Measurements from ENCODE around the gene NR4A1. TPM values are rescaled to one million over a fixed set of nuclear protein-coding genes. Genes with fewer than 3 reads are reported as not detected.

The NR4A1 gene
- polyA plus RNA-seq, 1 donor (not counting 4 experiments of a cell fraction or from before 2014, with no cell fraction given): 3.9 TPM

GRCh38 chr12:52044292-52044983 is 6.8 kb upstream of the NR4A1 start:
- no peaks in the 10 kb centered on the region for H3K27me3 ChIP-seq (ENCODE audit: control insufficient read depth, extremely low read depth, insufficient read depth, low read length)
- DNase-seq (ENCODE audit: low read depth, low spot score): no peak
- H3K79me2 ChIP-seq (ENCODE audit: control insufficient read depth, insufficient read depth, low read length): no peaks in the 10 kb centered on the region
- H4K20me1 ChIP-seq (ENCODE audit: control insufficient read depth, extremely low read depth, insufficient read depth, low read length): no peaks in the 10 kb centered on the region
- H3K9ac ChIP-seq (ENCODE audit: control insufficient read depth, extremely low read depth, insufficient read depth, low read length): no peak overlapping the region
- no peak overlapping the region for H3K4me3 ChIP-seq (ENCODE audit: control insufficient read depth in 2 of 3, extremely low read depth in 1 of 3, insufficient read depth in 2 of 3, low read depth in 1 of 3, low read length in 3 of 3)
- H3K36me3 ChIP-seq (ENCODE audit: control insufficient read depth in 2 of 2, extremely low read depth in 1 of 2, insufficient read depth in 2 of 2, low read length in 2 of 2): no peaks in the 10 kb centered on the region
- TF ChIP-seq CTCF (optimal IDR thresholded peaks at IDR 0.05 in 1 of 3, IDR thresholded peaks at IDR 0.05 in 1 of 3, conservative IDR thresholded peaks at IDR 0.05 in 1 of 3; ENCODE audit: extremely low read depth in 1 of 3, insufficient read depth in 2 of 3, low read length in 3 of 3) (no peak), EZH2 (IDR thresholded peaks at IDR 0.05; ENCODE audit: low read length) (no peak)
- no peak for FAIRE-seq
- H3K4me2 ChIP-seq (ENCODE audit: control insufficient read depth, extremely low read depth, insufficient read depth, low read depth, low read length): no peak overlapping the region
- no peaks in the 10 kb centered on the region for H3K4me1 ChIP-seq (ENCODE audit: control insufficient read depth, extremely low read depth, insufficient read depth, low read length)
- no peaks in the 10 kb centered on the region for H3K9me3 ChIP-seq (ENCODE audit: control insufficient read depth, low read depth, low read length)
- no peak overlapping the region for H2AFZ ChIP-seq (ENCODE audit: control insufficient read depth, low read length)
- H3K27ac ChIP-seq (ENCODE audit: control insufficient read depth, insufficient read depth, low read length): no peak overlapping the region
- dilution Hi-C loops (cut with MboI; ENCODE audit: extremely low pct_ligation_motif_present, low sequenced_read_pairs): no loop called here
- no peaks in the 10 kb centered on the region for H3K9me1 ChIP-seq (ENCODE audit: control insufficient read depth, extremely low read depth, insufficient read depth, low read length)

- no peaks in the 10 kb centered on the region for H3K9me1 ChIP-seq (ENCODE audit: control insufficient read depth, extremely low read depth, insufficient read depth, low read length)
These were observed 5.4 kb upstream of the NR4A1 start for GRCh38 chr12:52045794-52046199.

More at GRCh38 chr12:52045794-52046199, 5.4 kb upstream of the NR4A1 start:
- Histone ChIP-seq H3K27me3 (ENCODE audit: control insufficient read depth, extremely low read depth, insufficient read depth, low read length) (no peaks in the 10 kb centered on the region), H3K4me3 (ENCODE audit: control insufficient read depth in 2 of 3, extremely low read depth in 1 of 3, insufficient read depth in 2 of 3, low read depth in 1 of 3, low read length in 3 of 3) (no peak overlapping the region), H4K20me1 (ENCODE audit: control insufficient read depth, extremely low read depth, insufficient read depth, low read length) (no peaks in the 10 kb centered on the region), H3K9ac (ENCODE audit: control insufficient read depth, extremely low read depth, insufficient read depth, low read length) (no peak overlapping the region), H3K79me2 (ENCODE audit: control insufficient read depth, insufficient read depth, low read length) (no peaks in the 10 kb centered on the region), H3K9me3 (ENCODE audit: control insufficient read depth, low read depth, low read length) (no peaks in the 10 kb centered on the region), H3K4me1 (ENCODE audit: control insufficient read depth, extremely low read depth, insufficient read depth, low read length) (peaks cover 8% of the 10 kb centered on the region), H2AFZ (ENCODE audit: control insufficient read depth, low read length) (no peak overlapping the region), H3K36me3 (ENCODE audit: control insufficient read depth in 2 of 2, extremely low read depth in 1 of 2, insufficient read depth in 2 of 2, low read length in 2 of 2) (no peaks in the 10 kb centered on the region), H3K4me2 (ENCODE audit: control insufficient read depth, extremely low read depth, insufficient read depth, low read depth, low read length) (no peak overlapping the region), H3K27ac (ENCODE audit: control insufficient read depth, insufficient read depth, low read length) (no peak overlapping the region)
- no peak for FAIRE-seq
- no peak for TF ChIP-seq EZH2 (IDR thresholded peaks at IDR 0.05; ENCODE audit: low read length)
- no peak for TF ChIP-seq CTCF (optimal IDR thresholded peaks at IDR 0.05 in 1 of 3, IDR thresholded peaks at IDR 0.05 in 1 of 3, conservative IDR thresholded peaks at IDR 0.05 in 1 of 3; ENCODE audit: extremely low read depth in 1 of 3, insufficient read depth in 2 of 3, low read length in 3 of 3)
- DNase-seq (ENCODE audit: low read depth, low spot score): no peak
- dilution Hi-C loops (cut with MboI; ENCODE audit: extremely low pct_ligation_motif_present, low sequenced_read_pairs): no loop called here

Data from keratinocyte (primary cell).